Aorta (tissue), 5 donors: ENCODE results near the gene FAM163A. TPM values are rescaled to one million over a fixed set of nuclear protein-coding genes. Genes with fewer than 3 reads are reported as not detected.
A peak's percentile ranks its signal among the peaks of the same experiment; 100 is the strongest.

ENCODE experiments used
- ATAC-seq: fragments of 200-7000 bp; cut with Tn5 transposase; one replicate; pipeline ENCODE4 v1.9.1; 2022; ENCODE audit warnings: moderate library complexity; ENCODE audit not compliant: low FRiP score
- DNase-seq, 2 donors: peaks; one replicate each; pipeline ENCODE4 v3.0.0-alpha.2; 2020
- H3K27ac ChIP-seq, 2 donors: one replicate each; pipeline ENCODE4 v1.5.1; 2013; ENCODE audit warnings: low read length in 2 of 2, mild to moderate bottlenecking in 2 of 2, moderate library complexity in 2 of 2, control low read depth in 1 of 2, inconsistent platforms in 1 of 2, low read depth in 1 of 2
- H3K27me3 ChIP-seq, 2 donors: one replicate each; pipeline ENCODE4 v1.6.1; 2013; ENCODE audit warnings: control low read depth in 1 of 2, low read length in 1 of 2, mild to moderate bottlenecking in 1 of 2, moderate library complexity in 1 of 2; ENCODE audit not compliant: insufficient read depth in 2 of 2, control insufficient read depth in 1 of 2
- H3K36me3 ChIP-seq, 2 donors: one replicate each; pipeline ENCODE4 v1.6.1; 2013; ENCODE audit warnings: control low read depth in 1 of 2, low read length in 1 of 2, mild to moderate bottlenecking in 1 of 2; ENCODE audit not compliant: insufficient read depth in 2 of 2, control insufficient read depth in 1 of 2
- H3K4me1 ChIP-seq, 2 donors: one replicate each; pipeline ENCODE4 v1.6.1; 2013; ENCODE audit warnings: low read length in 2 of 2, control low read depth in 1 of 2, mild to moderate bottlenecking in 1 of 2, moderate library complexity in 1 of 2; ENCODE audit not compliant: insufficient read depth in 2 of 2, control insufficient read depth in 1 of 2
- H3K4me3 ChIP-seq, 2 donors: one replicate each; pipeline ENCODE4 v1.5.1; 2013; ENCODE audit warnings: low read length in 2 of 2, control low read depth in 1 of 2, mild to moderate bottlenecking in 1 of 2
- H3K9me3 ChIP-seq: one replicate; pipeline ENCODE4 v1.6.1; 2013; ENCODE audit warnings: mild to moderate bottlenecking, low read length; ENCODE audit not compliant: control insufficient read depth
- WGBS, 2 donors: extraction: QIAGEN DNeasy Blood & Tissue Kit; methylation state at CpG; one replicate each; pipeline ENCODE4 v1.1.7; 2013; 5-methylcytosine and 5-hydroxymethylcytosine counted together
- intact Hi-C, 2 donors: fragments of 100-400 bp; cut with DNase I; formaldehyde crosslinking; loops; one replicate each; pipeline versions ENCODE4 v1.14.2 to v1.15.0; 2022
- polyA plus RNA-seq, 2 donors: library from polyadenylated mRNA; stranded (reverse); fragments of 200-250 nt; gene quantifications; one replicate each; pipeline ENCODE4 v1.2.3, GENCODE V29; 2013
- total RNA-seq, 2 donors: library from RNA; stranded (reverse); fragmentation: NEBNext Ultra II Directional; extraction: Animal tissue kit (Norgen Biotek cat#: 25700); gene quantifications; one replicate each; pipeline ENCODE4 v1.2.1, GENCODE V29; 2021
- donor health status: healthy with polysubstance abuse.
- donor health status: Bipolar disorder and iron deficiency.
- donor health status: DM: no; HTN: no; CAD: no.
- donor health status: DM: no; HTN: no; CAD: no.
- donor health status: DM: yes; HTN: yes; CAD: no.

The FAM163A gene
- total and polyA plus RNA-seq, 4 donors, result not detected

- no peak overlapping the region for H3K4me3 ChIP-seq
- WGBS, 2 donors, result 83 to 85% methylated on average over 4 of the region's 4 CpGs
- intact Hi-C loops, result no loop called here
- DNase-seq (no peak), ATAC-seq (no peak)
- H3K27ac ChIP-seq, result no peak overlapping the region
- H3K27me3 ChIP-seq, result no peaks in the 10 kb centered on the region
- no peaks in the 10 kb centered on the region for H3K4me1 ChIP-seq
- H3K9me3 ChIP-seq, result no peaks in the 10 kb centered on the region
- H3K36me3 ChIP-seq, result no peaks in the 10 kb centered on the region
Observed at GRCh38 chr1:179806333-179806732, 63.2 kb downstream of the FAM163A start.

- 88 to 92% methylated on average over 9 of the region's 9 CpGs for WGBS, 2 donors
- intact Hi-C loops, result no loop called here
- no peaks in the 10 kb centered on the region for H3K9me3 ChIP-seq
Observed at GRCh38 chr1:179807291-179807690, 64.2 kb downstream of the FAM163A start.

GRCh38 chr1:179807691-179808485 lies 64.8 kb downstream of the FAM163A start:
- Histone ChIP-seq H3K4me1 (no peaks in the 10 kb centered on the region), H3K27ac (no peak overlapping the region), H3K9me3 (no peaks in the 10 kb centered on the region), H3K27me3 (no peaks in the 10 kb centered on the region), H3K36me3 (no peaks in the 10 kb centered on the region), H3K4me3 (no peak overlapping the region)
- ATAC-seq (no peak), DNase-seq (no peak)
- intact Hi-C loops, result no loop called here
- 85 to 88% methylated on average over 11 of the region's 11 CpGs for WGBS, 2 donors

More at GRCh38 chr1:179807291-179807690, 64.2 kb downstream of the FAM163A start:
- Histone ChIP-seq H3K4me3 (no peak overlapping the region), H3K4me1 (no peaks in the 10 kb centered on the region), H3K36me3 (no peaks in the 10 kb centered on the region), H3K27ac (no peak overlapping the region), H3K27me3 (no peaks in the 10 kb centered on the region)
- no peak for ATAC-seq
- no peak for DNase-seq

DNA sequence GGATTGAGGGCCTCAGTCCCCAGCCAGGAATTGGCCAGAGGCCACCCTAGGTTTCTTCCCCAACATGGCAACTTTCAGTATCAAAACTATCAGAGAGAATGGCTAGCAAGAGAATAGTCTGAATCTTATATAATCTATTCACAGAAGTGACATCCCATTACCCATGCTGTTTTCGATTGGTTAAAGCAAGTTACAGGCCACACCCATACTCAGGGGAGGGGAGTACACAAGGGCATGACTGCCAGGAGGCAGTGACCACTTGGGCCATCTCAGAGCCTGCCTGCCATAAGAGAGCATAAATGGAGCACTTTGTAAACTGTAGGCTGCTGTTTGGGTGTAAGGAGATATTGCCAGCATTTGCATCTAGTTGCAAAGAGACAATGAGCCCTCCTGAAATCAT lies 65.4 kb downstream of the FAM163A start:
- H3K27me3 ChIP-seq, result no peaks in the 10 kb centered on the region
- WGBS, 2 donors, result 95 to 100% methylated on average over 1 of the region's 1 CpG
- no peaks in the 10 kb centered on the region for H3K36me3 ChIP-seq
- H3K4me3 ChIP-seq, result no peak overlapping the region
- H3K9me3 ChIP-seq, result no peaks in the 10 kb centered on the region
- H3K4me1 ChIP-seq, result no peaks in the 10 kb centered on the region
- ATAC-seq, result no peak
- no peak for DNase-seq
- intact Hi-C loops, result no loop called here
- H3K27ac ChIP-seq, result no peak overlapping the region

- H3K4me3 ChIP-seq, result no peak overlapping the region
- peak in 1 of 2 donors; percentile 60 for DNase-seq
- H3K36me3 ChIP-seq, result no peaks in the 10 kb centered on the region
- intact Hi-C loops, result loop anchor here (1.0 to 2.0 kb wide), 2 partner anchors 102 to 103 kb away; no protein-coding TSS in a partner anchor
- H3K27ac ChIP-seq, result no peak overlapping the region
- H3K4me1 ChIP-seq, result no peaks in the 10 kb centered on the region
- no peaks in the 10 kb centered on the region for H3K9me3 ChIP-seq
- peak; percentile 70 for ATAC-seq
- no peaks in the 10 kb centered on the region for H3K27me3 ChIP-seq
- 34 to 38% methylated on average over 14 of the region's 14 CpGs for WGBS, 2 donors
Observed at GRCh38 chr1:179809506-179810366, 66.6 kb downstream of the FAM163A start.

- no peak overlapping the region for H3K4me3 ChIP-seq
- H3K9me3 ChIP-seq, result no peaks in the 10 kb centered on the region
- intact Hi-C loops, result loop anchor here in 1 of 2 donors (2.0 kb wide), 1 partner anchor 104 kb away; no protein-coding TSS in a partner anchor
- no peaks in the 10 kb centered on the region for H3K27me3 ChIP-seq
- 78 to 79% methylated on average over 7 of the region's 7 CpGs for WGBS, 2 donors
- ATAC-seq (no peak), DNase-seq (peak in 1 of 2 donors; percentile 22)
- no peaks in the 10 kb centered on the region for H3K4me1 ChIP-seq
- H3K27ac ChIP-seq, result no peak overlapping the region
- no peaks in the 10 kb centered on the region for H3K36me3 ChIP-seq
Observed at GRCh38 chr1:179810367-179810715, 67.2 kb downstream of the FAM163A start.

- no peak overlapping the region for H3K4me3 ChIP-seq
- DNase-seq (peak in 1 of 2 donors; percentile 74), ATAC-seq (no peak)
- H3K36me3 ChIP-seq, result no peaks in the 10 kb centered on the region
- H3K9me3 ChIP-seq, result no peaks in the 10 kb centered on the region
- intact Hi-C loops, result no loop called here
- no peak overlapping the region for H3K27ac ChIP-seq
- WGBS, 2 donors, result 88 to 91% methylated on average over 37 of the region's 37 CpGs
- H3K4me1 ChIP-seq, result no peaks in the 10 kb centered on the region
- H3K27me3 ChIP-seq, result no peaks in the 10 kb centered on the region
Observed at GRCh38 chr1:179812501-179813292, 69.6 kb downstream of the FAM163A start.
